Stimulated activated CD8-positive, alpha-beta memory T cell treated with anti-CD3 and anti-CD28 coated beads, Interleukin-7, amount 100 ng/mL, for 4 hours (primary cell): ENCODE measurements around the gene PSMA7.

Experiments
- DNase-seq, 2 donors: peaks; one replicate each; pipeline ENCODE4 v3.0.0-alpha.2; 2020; ENCODE audit warnings: low read depth in 2 of 2

The PSMA7 gene

GRCh38 chr20:62088258-62089127 lies 54.7 kb downstream of the PSMA7 start:
- no peak for DNase-seq

GRCh38 chr20:62087632-62088031 lies 55.6 kb downstream of the PSMA7 start:
- DNase-seq = no peak

DNA sequence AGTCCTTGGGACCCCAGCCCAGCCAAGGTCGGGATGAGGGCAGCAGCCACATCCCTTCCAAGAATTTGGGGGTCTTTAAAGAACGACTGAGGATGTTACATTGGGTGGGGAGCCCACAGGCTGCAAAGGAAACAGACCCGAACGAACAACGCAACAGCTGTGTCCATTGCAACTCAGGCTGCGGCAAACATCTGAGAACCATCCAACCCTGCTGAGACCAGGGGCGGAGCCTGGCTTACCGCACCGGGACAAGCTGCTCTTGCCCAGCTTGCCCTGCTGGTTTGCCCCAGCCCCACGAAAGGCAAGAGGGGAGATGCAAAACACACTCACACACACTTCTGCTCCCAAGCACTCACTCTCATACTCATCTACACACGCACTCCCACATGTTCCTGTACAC lies 56.0 kb downstream of the PSMA7 start:
- no peak for DNase-seq
